GM18508 (cell line): ENCODE results near the gene TCF25.

Experiments
- ATAC-seq: cut with Tn5 transposase; IDR thresholded peaks from one replicate; pipeline ENCODE4 v1.9.1; 2021; ENCODE audit warnings: moderate number of reproducible peaks; ENCODE audit not compliant: insufficient read depth, unreplicated experiment

Gene TCF25

GRCh38 chr16:89843409-89844350 is 29.7 kb upstream of the TCF25 start:
- no peak for ATAC-seq

- ATAC-seq, result no peak
Observed at GRCh38 chr16:89844739-89845339, 28.6 kb upstream of the TCF25 start.

- ATAC-seq, result no peak
Observed at GRCh38 chr16:89845417-89845816, 28.0 kb upstream of the TCF25 start.

GRCh38 chr16:89847051-89847939 is 26.1 kb upstream of the TCF25 start:
- ATAC-seq, result no peak

GRCh38 chr16:89847940-89848297 is 25.5 kb upstream of the TCF25 start:
- ATAC-seq, result no peak

- no peak for ATAC-seq
Observed at GRCh38 chr16:89848974-89849373, 24.4 kb upstream of the TCF25 start.

GRCh38 chr16:89853306-89853993 is 19.9 kb upstream of the TCF25 start:
- no peak for ATAC-seq

- no peak for ATAC-seq
Observed at GRCh38 chr16:89855301-89855945, 18.0 kb upstream of the TCF25 start.

- ATAC-seq, result no peak
Observed at GRCh38 chr16:89855986-89856385, 17.4 kb upstream of the TCF25 start.

GRCh38 chr16:89858973-89859614 is 14.3 kb upstream of the TCF25 start:
- ATAC-seq, result no peak

GRCh38 chr16:89859615-89860007 is 13.8 kb upstream of the TCF25 start:
- ATAC-seq, result no peak

- ATAC-seq, result no peak
Observed at GRCh38 chr16:89860747-89861304, 12.6 kb upstream of the TCF25 start.

GRCh38 chr16:89861648-89862047 is 11.7 kb upstream of the TCF25 start:
- no peak for ATAC-seq

GRCh38 chr16:89862732-89863131 is 10.7 kb upstream of the TCF25 start:
- ATAC-seq, result no peak

- no peak for ATAC-seq
Observed at GRCh38 chr16:89863741-89864526, 9.5 kb upstream of the TCF25 start.

- ATAC-seq, result no peak
Observed at GRCh38 chr16:89864527-89864820, 8.9 kb upstream of the TCF25 start.

GRCh38 chr16:89867918-89868317 is 5.5 kb upstream of the TCF25 start:
- no peak for ATAC-seq

- no peak for ATAC-seq
Observed at GRCh38 chr16:89869911-89870310, 3.5 kb upstream of the TCF25 start.
